Neural crest cell (in vitro differentiated cells): Measurements from ENCODE around the gene FASN. TPM values are rescaled to one million over a fixed set of nuclear protein-coding genes. Genes with fewer than 3 reads are reported as not detected.

Source experiments
- DNase-seq: peaks from one replicate; pipeline ENCODE4 v3.0.0; 2021; ENCODE audit warnings: low read depth, mixed read lengths, low spot score
- H3K27ac Mint-ChIP-seq: one replicate; pipeline ENCODE4 v1.8.0; 2021; ENCODE audit warnings: mild to moderate bottlenecking, mixed read lengths; ENCODE audit not compliant: unreplicated experiment
- H3K27me3 Mint-ChIP-seq: 2 replicates; pipeline ENCODE4 v1.8.0; 2021; ENCODE audit warnings: low read depth, mild to moderate bottlenecking, mixed read lengths
- H3K36me3 Mint-ChIP-seq: 2 replicates; pipeline ENCODE4 v1.8.0; 2021; ENCODE audit warnings: low read depth, mild to moderate bottlenecking, mixed read lengths
- H3K4me1 Mint-ChIP-seq: 2 replicates; pipeline ENCODE4 v1.8.0; 2021; ENCODE audit warnings: mixed read lengths
- H3K4me3 Mint-ChIP-seq: one replicate; pipeline ENCODE4 v1.8.0; 2021; ENCODE audit warnings: mild to moderate bottlenecking, mixed read lengths
- H3K9me3 Mint-ChIP-seq: 2 replicates; pipeline ENCODE4 v1.8.0; 2021; ENCODE audit warnings: mixed read lengths
- CTCF ChIP-seq: fragments of 200-600 bp; sonication (generic); conservative IDR thresholded peaks from 2 replicates; pipeline ENCODE4 v1.5.0; 2021; ENCODE audit warnings: antibody characterized with exemption, mild to moderate bottlenecking
- total RNA-seq: library from RNA; stranded (reverse); gene quantifications from 2 replicates; pipeline ENCODE4 v1.2.1, GENCODE V29; 2021

Gene FASN
- total RNA-seq, 1 donor from 2014 or later = 839 TPM

GRCh38 chr17:82062076-82062983 is 35.7 kb downstream of the FASN start:
- DNase-seq = no peak
- H3K36me3 Mint-ChIP-seq = no peaks in the 10 kb centered on the region
- no peak overlapping the region for H3K27ac Mint-ChIP-seq
- H3K4me1 Mint-ChIP-seq = no peaks in the 10 kb centered on the region
- H3K4me3 Mint-ChIP-seq = peak overlapping the region; percentile 69
- no peaks in the 10 kb centered on the region for H3K27me3 Mint-ChIP-seq
- no peaks in the 10 kb centered on the region for H3K9me3 Mint-ChIP-seq
- TF ChIP-seq CTCF = no peak

- Mint-ChIP-seq H3K4me3 (no peak overlapping the region), H3K4me1 (no peaks in the 10 kb centered on the region), H3K36me3 (no peaks in the 10 kb centered on the region), H3K27ac (no peak overlapping the region), H3K27me3 (no peaks in the 10 kb centered on the region), H3K9me3 (no peaks in the 10 kb centered on the region)
- no peak for TF ChIP-seq CTCF
- DNase-seq = no peak
These were observed 36.8 kb downstream of the FASN start for GRCh38 chr17:82061047-82061925.

- no peaks in the 10 kb centered on the region for H3K36me3 Mint-ChIP-seq
- H3K27me3 Mint-ChIP-seq = no peaks in the 10 kb centered on the region
- no peak for TF ChIP-seq CTCF
- no peak for DNase-seq
- no peaks in the 10 kb centered on the region for H3K4me1 Mint-ChIP-seq
- H3K9me3 Mint-ChIP-seq = no peaks in the 10 kb centered on the region
- H3K4me3 Mint-ChIP-seq = peak overlapping the region; percentile 77
- no peak overlapping the region for H3K27ac Mint-ChIP-seq
These were observed 37.4 kb downstream of the FASN start for GRCh38 chr17:82060614-82061013.

- H3K4me1 Mint-ChIP-seq = no peaks in the 10 kb centered on the region
- H3K4me3 Mint-ChIP-seq = peak overlapping the region; percentile 77
These were observed 38.0 kb downstream of the FASN start for GRCh38 chr17:82060001-82060380.

More at GRCh38 chr17:82060001-82060380, 38.0 kb downstream of the FASN start:
- Mint-ChIP-seq H3K27me3 (no peaks in the 10 kb centered on the region), H3K9me3 (no peaks in the 10 kb centered on the region), H3K36me3 (no peaks in the 10 kb centered on the region), H3K27ac (no peak overlapping the region)
- TF ChIP-seq CTCF = no peak
- no peak for DNase-seq
